ENCODE measurements around the gene CARS2.

The CARS2 gene

GRCh38 chr13:110597041-110597689 is 108.8 kb downstream of the CARS2 start:
- Histone ChIP-seq H3K36me3 (ENCODE audit: control insufficient read depth in 2 of 2, insufficient read depth in 1 of 2, low read length in 2 of 2) (no peaks in the 10 kb centered on the region), H3K4me1 (ENCODE audit: control insufficient read depth, insufficient read depth, low read length) (no peaks in the 10 kb centered on the region), H3K4me3 (ENCODE audit: low read depth, low read length) (no peak overlapping the region), H3K9me3 (ENCODE audit: control insufficient read depth, insufficient read depth, low read depth, low read length) (no peaks in the 10 kb centered on the region), H3K27ac (ENCODE audit: extremely low read depth, low read depth, low read length) (no peak overlapping the region)
- ChIA-PET POLR2A (no interaction called here), CTCF (interaction anchor here (1.0 to 1.7 kb wide), 2 partner anchors 11 to 141 kb away, joined by 3 to 4 read pairs; no protein-coding TSS in a partner anchor)
- TF ChIP-seq ZSCAN5A (tag by site-specific recombination; IDR thresholded peaks at IDR 0.05) (no peak), RBAK (tag by site-specific recombination; IDR thresholded peaks at IDR 0.05) (no peak), ZNF639 (tag by site-specific recombination; IDR thresholded peaks at IDR 0.05) (no peak), ZNF776 (tag by site-specific recombination; IDR thresholded peaks at IDR 0.05; ENCODE audit: borderline replicate concordance) (no peak), ZNF146 (tag by site-specific recombination; IDR thresholded peaks at IDR 0.05) (no peak), ZNF645 (tag by site-specific recombination; IDR thresholded peaks at IDR 0.05) (no peak), ZNF692 (tag by site-specific recombination; IDR thresholded peaks at IDR 0.05) (no peak), ZBTB6 (tag by site-specific recombination; IDR thresholded peaks at IDR 0.05) (no peak), ZNF280C (tag by site-specific recombination; IDR thresholded peaks at IDR 0.05) (no peak), ZNF366 (tag by site-specific recombination; conservative IDR thresholded peaks at IDR 0.05) (no peak), ZNF148 (tag by site-specific recombination; IDR thresholded peaks at IDR 0.05; ENCODE audit: borderline replicate concordance) (no peak), HIC1 (tag by site-specific recombination; IDR thresholded peaks at IDR 0.05) (no peak), ZNF23 (tag by site-specific recombination; IDR thresholded peaks at IDR 0.05; ENCODE audit: borderline replicate concordance) (no peak), ZNF521 (tag by site-specific recombination; IDR thresholded peaks at IDR 0.05) (no peak), ZBTB17 (tag by site-specific recombination; IDR thresholded peaks at IDR 0.05) (no peak)

Measured in HEK293 (cell line).